K562 (cell line): ENCODE results near the gene ADAR. TPM values are rescaled to one million over a fixed set of nuclear protein-coding genes. Genes with fewer than 3 reads are reported as not detected.

ENCODE experiments used
- ATF1 ChIP-seq, 2 experiments: fragments of 450-650 bp in 1 of 2; IDR thresholded peaks; 2 replicates each; pipeline ENCODE4 v1.6.1; 2016; ENCODE audit warnings: missing compliant biosample characterization in 1 of 2, missing genetic modification characterization in 1 of 2
- ATF6 ChIP-seq: sonication (generic); formaldehyde crosslinking; IDR thresholded peaks from 2 replicates; pipeline ENCODE4 v1.4.0; 2020; ENCODE audit warnings: mild to moderate bottlenecking, missing genetic modification reagents
- BRF2 ChIP-seq: IDR thresholded peaks from 3 replicates; pipeline ENCODE4 v1.6.1; 2011; ENCODE audit warnings: borderline replicate concordance, mild to moderate bottlenecking; ENCODE audit not compliant: insufficient read length, insufficient read depth
- DMBX1 ChIP-seq: fragments of 250-450 bp; sonication (Bioruptor Pico); IDR thresholded peaks from 2 replicates; pipeline ENCODE4 v1.8.0; 2022; ENCODE audit warnings: inconsistent platforms, mild to moderate bottlenecking, moderate library complexity, borderline replicate concordance
- GABPB1 ChIP-seq: sonication (generic); formaldehyde crosslinking; IDR thresholded peaks from 2 replicates; pipeline ENCODE4 v1.8.0; 2022; ENCODE audit warnings: mild to moderate bottlenecking, missing genetic modification reagents
- JUN ChIP-seq, 2 experiments: sonication (generic) in 1 of 2; formaldehyde crosslinking in 1 of 2; IDR thresholded peaks; 2 replicates each; pipeline versions ENCODE4 v1.6.1 to v1.8.0; 2012 to 2022; ENCODE audit warnings: borderline replicate concordance in 2 of 2, mild to moderate bottlenecking in 2 of 2, improper control_type of control experiment in 1 of 2, low read depth in 1 of 2, low read length in 1 of 2, missing genetic modification reagents in 1 of 2
- RERE ChIP-seq: sonication (generic); formaldehyde crosslinking; IDR thresholded peaks from 2 replicates; pipeline ENCODE4 v1.8.0; 2023; ENCODE audit warnings: missing genetic modification reagents, mild to moderate bottlenecking, borderline replicate concordance
- XRCC3 ChIP-seq: fragments of 450-650 bp; IDR thresholded peaks from 2 replicates; pipeline ENCODE4 v1.6.1; 2017; ENCODE audit warnings: mild to moderate bottlenecking, moderate library complexity
- ZBTB1 ChIP-seq: sonication (generic); formaldehyde crosslinking; IDR thresholded peaks from 2 replicates; pipeline ENCODE4 v1.8.1; 2023; ENCODE audit warnings: missing genetic modification reagents, low read depth, mild to moderate bottlenecking, borderline replicate concordance
- ZBTB11 ChIP-seq, 3 experiments: fragments of 200-800 bp in 1 of 3; fragments of 250-450 bp in 1 of 3; fragments of 450-650 bp in 1 of 3; sonication (Bioruptor Pico) in 1 of 3; sonication (Bioruptor generic) in 1 of 3; formaldehyde crosslinking in 1 of 3; IDR thresholded peaks; 2 replicates each; pipeline versions ENCODE4 v1.6.1 to v1.8.0; 2016 to 2022; ENCODE audit warnings: mild to moderate bottlenecking in 2 of 3, missing genetic modification characterization in 2 of 3, missing compliant biosample characterization in 1 of 3, moderate library complexity in 1 of 3
- ZNF232 ChIP-seq: sonication (generic); formaldehyde crosslinking; IDR thresholded peaks from 2 replicates; pipeline ENCODE4 v1.8.0; 2022; ENCODE audit warnings: mild to moderate bottlenecking, missing genetic modification reagents
- polyA plus RNA-seq, 8 experiments: library from polyadenylated mRNA; depleted of rRNA in 4 of 8; stranded (reverse) in 5 of 8; unstranded in 3 of 8; fragments of >200 nt; fragmentation: Nextera tagmentation in 2 of 8; fragmentation: Illumina TruSeq in 1 of 8; extraction: Ambion mirVana in 2 of 8; extraction: Trizol in 1 of 8; gene quantifications; 2 replicates each; pipeline versions ENCODE4 v1.2.1 to v1.2.3, GENCODE V29; 2011 to 2014; ENCODE audit warnings: inconsistent platforms in 1 of 8, missing spikeins in 1 of 8
- total RNA-seq, 7 experiments: library from RNA; depleted of rRNA in 6 of 7; stranded (reverse); fragments of >200 nt in 6 of 7; fragmentation: Illumina TruSeq in 2 of 7; extraction: Trizol in 2 of 7; gene quantifications; 2 replicates each; pipeline versions ENCODE4 v1.2.1 to v1.2.3, GENCODE V29; 2011 to 2021; ENCODE audit warnings: low replicate concordance in 1 of 7

Gene ADAR
- total and polyA plus RNA-seq, 9 of the 15 experiments (the other 6 are each of a cell fraction or from before 2014, with no cell fraction given): 30.1 to 123 (median 60.2) TPM

GRCh38 chr1:154567386-154568156, 40.4 kb downstream of the ADAR start, which contains the start of gene CHRNB2 (continued):
- TF ChIP-seq ATF6 (CRISPR knock-in tag): peak; percentile 46; the same call in 1 of the 2 replicates
- TF ChIP-seq BRF2: no peak
- 0 out of 6 replicates have a peak, but pooled peaks of 1 of the 3 experiments have one; percentile 29 for TF ChIP-seq ZBTB11 (CRISPR knock-in tag; IDR thresholded peaks at IDR 0.05)
- peak; percentile 84; the same call in 1 of the 2 replicates for TF ChIP-seq ZNF232 (CRISPR knock-in tag)
- TF ChIP-seq ZBTB1 (CRISPR knock-in tag): peak; percentile 86
- TF ChIP-seq XRCC3: no peak
- 0 out of 2 replicates have a peak, but pooled peaks have one; percentile 88 for TF ChIP-seq RERE
- peak; percentile 72 for TF ChIP-seq GABPB1
- no peak for TF ChIP-seq JUN (IDR thresholded peaks at IDR 0.05; ENCODE audit: borderline replicate concordance, low read depth, low read length)
- 0 out of 2 replicates have a peak, but pooled peaks have one; percentile 58 for TF ChIP-seq JUN (CRISPR knock-in tag; IDR thresholded peaks at IDR 0.05; ENCODE audit: borderline replicate concordance)
- TF ChIP-seq DMBX1: peak; percentile 84; the same call in 1 of the 2 replicates
- TF ChIP-seq ATF1 (CRISPR knock-in tag; IDR thresholded peaks at IDR 0.05): no peak
- TF ChIP-seq ATF1 (tag; IDR thresholded peaks at IDR 0.05): peak; percentile 38; the same call in 1 of the 2 replicates
